Transverse colon (tissue), 3 donors: ENCODE results near the gene CNTFR.

Experiments
- CTCF ChIP-seq, 5 experiments: fragments of 200-600 bp in 3 of 5; fragments of 450-650 bp in 2 of 5; sonication (generic) in 3 of 5; IDR thresholded peaks; 1 replicate in 2 of 5; 2 replicates in 3 of 5; pipeline ENCODE4 v1.5.1; 2016 to 2017; ENCODE audit warnings: antibody characterized with exemption in 5 of 5, inconsistent platforms in 3 of 5, mild to moderate bottlenecking in 2 of 5, moderate library complexity in 1 of 5
- EP300 ChIP-seq: sonication (generic); formaldehyde crosslinking; IDR thresholded peaks from one replicate; pipeline ENCODE4 v1.6.1; 2017; ENCODE audit warnings: antibody characterized with exemption, low read depth

GRCh38 chr9:34566322-34566721 lies 23.2 kb downstream of the CNTFR start:
- TF ChIP-seq CTCF (IDR thresholded peaks at IDR 0.05) (no peak), EP300 (no peak)
